Progenitor cell of endocrine pancreas (in vitro differentiated cells): Measurements from ENCODE around the gene FAM8A1. TPM values are rescaled to one million over a fixed set of nuclear protein-coding genes. Genes with fewer than 3 reads are reported as not detected.

ENCODE experiments used
- DNase-seq: peaks from one replicate; pipeline ENCODE4 v3.0.0; 2021; ENCODE audit warnings: low spot score; ENCODE audit not compliant: unreplicated experiment
- H3K27ac Mint-ChIP-seq: 2 replicates; pipeline ENCODE4 v1.8.0; 2021; ENCODE audit warnings: mild to moderate bottlenecking, moderate library complexity, mixed read lengths
- H3K27me3 Mint-ChIP-seq: 2 replicates; pipeline ENCODE4 v1.8.0; 2021; ENCODE audit warnings: mixed read lengths
- H3K36me3 Mint-ChIP-seq: 2 replicates; pipeline ENCODE4 v1.8.0; 2022; ENCODE audit warnings: mixed read lengths; ENCODE audit not compliant: insufficient read depth
- H3K4me1 Mint-ChIP-seq: 2 replicates; pipeline ENCODE4 v1.8.0; 2021; ENCODE audit warnings: low read depth, mixed read lengths
- H3K4me3 Mint-ChIP-seq: 2 replicates; pipeline ENCODE4 v1.8.0; 2021; ENCODE audit warnings: low read depth, mild to moderate bottlenecking, moderate library complexity, mixed read lengths
- H3K9me3 Mint-ChIP-seq: 2 replicates; pipeline ENCODE4 v1.8.0; 2021; ENCODE audit warnings: low read depth, mixed read lengths
- CTCF ChIP-seq: fragments of 200-600 bp; sonication (generic); IDR thresholded peaks from one replicate; pipeline ENCODE4 v1.5.0; 2021; ENCODE audit warnings: antibody characterized with exemption, mild to moderate bottlenecking; ENCODE audit not compliant: unreplicated experiment
- total RNA-seq: library from RNA; stranded (reverse); gene quantifications from 2 replicates; pipeline ENCODE4 v1.2.1, GENCODE V29; 2021

The FAM8A1 gene
- total RNA-seq, 1 donor from 2014 or later: 19.4 TPM

- H3K9me3 Mint-ChIP-seq: no peaks in the 10 kb centered on the region
- peaks cover 15% of the 10 kb centered on the region for H3K36me3 Mint-ChIP-seq
- no peak for DNase-seq
- TF ChIP-seq CTCF: no peak
- H3K4me1 Mint-ChIP-seq: peaks cover 13% of the 10 kb centered on the region
- no peak overlapping the region for H3K27ac Mint-ChIP-seq
- H3K27me3 Mint-ChIP-seq: no peaks in the 10 kb centered on the region
- H3K4me3 Mint-ChIP-seq: peak overlapping the region; percentile 11
These were observed 2.8 kb downstream of the FAM8A1 start for GRCh38 chr6:17602888-17603287.

GRCh38 chr6:17606606-17607005 lies 6.5 kb downstream of the FAM8A1 start:
- TF ChIP-seq CTCF: no peak
- Mint-ChIP-seq H3K27me3 (no peaks in the 10 kb centered on the region), H3K9me3 (no peaks in the 10 kb centered on the region), H3K27ac (no peak overlapping the region), H3K36me3 (peaks cover 16% of the 10 kb centered on the region), H3K4me1 (peaks cover 19% of the 10 kb centered on the region), H3K4me3 (no peak overlapping the region)
- no peak for DNase-seq

- Mint-ChIP-seq H3K4me3 (no peak overlapping the region), H3K27ac (peak overlapping the region; percentile 71), H3K4me1 (peaks cover 12% of the 10 kb centered on the region), H3K9me3 (no peaks in the 10 kb centered on the region), H3K36me3 (peaks cover 11% of the 10 kb centered on the region), H3K27me3 (no peaks in the 10 kb centered on the region)
- no peak for TF ChIP-seq CTCF
- DNase-seq: no peak
These were observed 10.7 kb downstream of the FAM8A1 start for GRCh38 chr6:17610835-17611234.

- H3K36me3 Mint-ChIP-seq: peaks cover 10% of the 10 kb centered on the region
- H3K9me3 Mint-ChIP-seq: no peaks in the 10 kb centered on the region
- H3K4me3 Mint-ChIP-seq: no peak overlapping the region
- no peaks in the 10 kb centered on the region for H3K27me3 Mint-ChIP-seq
- no peak overlapping the region for H3K27ac Mint-ChIP-seq
- H3K4me1 Mint-ChIP-seq: peaks cover 12% of the 10 kb centered on the region
- DNase-seq: no peak
- TF ChIP-seq CTCF: no peak
These were observed 11.9 kb downstream of the FAM8A1 start for GRCh38 chr6:17612048-17612447.

- no peaks in the 10 kb centered on the region for H3K9me3 Mint-ChIP-seq
- no peaks in the 10 kb centered on the region for H3K27me3 Mint-ChIP-seq
- H3K27ac Mint-ChIP-seq: no peak overlapping the region
- no peak overlapping the region for H3K4me3 Mint-ChIP-seq
- no peak for TF ChIP-seq CTCF
- no peak for DNase-seq
- H3K4me1 Mint-ChIP-seq: peaks cover 8% of the 10 kb centered on the region
- H3K36me3 Mint-ChIP-seq: peaks cover 27% of the 10 kb centered on the region
These were observed 15.7 kb downstream of the FAM8A1 start for GRCh38 chr6:17615794-17616193.
